Subcutaneous abdominal adipose tissue (tissue), 5 donors: ENCODE measurements around the gene IL6ST.

Experiments used
- H3K27ac ChIP-seq: one replicate; pipeline ENCODE4 v1.7.0; 2013; ENCODE audit warnings: low read depth, mild to moderate bottlenecking, inconsistent platforms, low read length, moderate library complexity
- H3K27me3 ChIP-seq, 5 donors: one replicate each; pipeline ENCODE4 v1.7.0; 2013; ENCODE audit warnings: low read length in 5 of 5, inconsistent platforms in 1 of 5; ENCODE audit not compliant: control insufficient read depth in 5 of 5, insufficient read depth in 4 of 5
- H3K36me3 ChIP-seq, 5 donors: one replicate each; pipeline ENCODE4 v1.7.0; 2013; ENCODE audit warnings: low read length in 5 of 5; ENCODE audit not compliant: control insufficient read depth in 5 of 5, insufficient read depth in 5 of 5
- H3K4me1 ChIP-seq, 5 donors: one replicate each; pipeline ENCODE4 v1.7.0; 2013; ENCODE audit warnings: low read length in 5 of 5, mild to moderate bottlenecking in 3 of 5, moderate library complexity in 1 of 5; ENCODE audit not compliant: control insufficient read depth in 5 of 5, insufficient read depth in 5 of 5
- H3K4me3 ChIP-seq, 5 donors: one replicate each; pipeline ENCODE4 v1.7.0; 2013; ENCODE audit warnings: low read length in 5 of 5, low read depth in 1 of 5
- H3K9ac ChIP-seq, 5 donors: one replicate each; pipeline ENCODE4 v1.7.0; 2013; ENCODE audit warnings: low read length in 5 of 5, mild to moderate bottlenecking in 4 of 5, moderate library complexity in 3 of 5
- H3K9me3 ChIP-seq, 5 donors: one replicate each; pipeline ENCODE4 v1.7.0; 2013; ENCODE audit warnings: low read length in 5 of 5; ENCODE audit not compliant: control insufficient read depth in 5 of 5
- donor health status: healthy.
- donor health status: healthy.
- donor health status: healthy.
- donor health status: healthy.
- donor health status: healthy.

IL6ST gene

GRCh38 chr5:55917402-55918086 lies 77.2 kb downstream of the IL6ST start:
- Histone ChIP-seq H3K9me3 (no peaks in the 10 kb centered on the region), H3K4me1 (no peaks in the 10 kb centered on the region), H3K9ac (no peak overlapping the region), H3K27ac (no peak overlapping the region), H3K27me3 (no peaks in the 10 kb centered on the region), H3K4me3 (no peak overlapping the region), H3K36me3 (no peaks in the 10 kb centered on the region)

- no peak overlapping the region for H3K4me3 ChIP-seq
- no peaks in the 10 kb centered on the region for H3K36me3 ChIP-seq
- H3K9ac ChIP-seq, result no peak overlapping the region
- peaks cover 0 to 3% (median 2%) of the 10 kb centered on the region in 5 donors for H3K4me1 ChIP-seq
- H3K27me3 ChIP-seq, result no peaks in the 10 kb centered on the region
- no peaks in the 10 kb centered on the region for H3K9me3 ChIP-seq
- no peak overlapping the region for H3K27ac ChIP-seq
These were observed 77.8 kb downstream of the IL6ST start for GRCh38 chr5:55916986-55917385.

GRCh38 chr5:55915783-55916182 lies 79.0 kb downstream of the IL6ST start:
- Histone ChIP-seq H3K27ac (no peak overlapping the region), H3K4me1 (peaks cover 0 to 9% (median 5%) of the 10 kb centered on the region in 5 donors), H3K36me3 (no peaks in the 10 kb centered on the region), H3K27me3 (no peaks in the 10 kb centered on the region), H3K9me3 (no peaks in the 10 kb centered on the region), H3K4me3 (no peak overlapping the region), H3K9ac (no peak overlapping the region)

- no peak overlapping the region for H3K9ac ChIP-seq
- H3K27ac ChIP-seq, result no peak overlapping the region
- H3K9me3 ChIP-seq, result no peaks in the 10 kb centered on the region
- no peaks in the 10 kb centered on the region for H3K36me3 ChIP-seq
- H3K27me3 ChIP-seq, result no peaks in the 10 kb centered on the region
- H3K4me1 ChIP-seq, result peaks cover 0 to 9% (median 5%) of the 10 kb centered on the region in 5 donors
- no peak overlapping the region for H3K4me3 ChIP-seq
These were observed 79.8 kb downstream of the IL6ST start for GRCh38 chr5:55914971-55915370.

GRCh38 chr5:55913466-55914413 lies 81.0 kb downstream of the IL6ST start:
- Histone ChIP-seq H3K9ac (no peak overlapping the region), H3K27ac (no peak overlapping the region), H3K4me1 (peaks cover 0 to 9% (median 5%) of the 10 kb centered on the region in 5 donors)

GRCh38 chr5:55911784-55912653 lies 82.7 kb downstream of the IL6ST start:
- no peaks in the 10 kb centered on the region for H3K27me3 ChIP-seq
- H3K4me3 ChIP-seq, result no peak overlapping the region
- H3K9ac ChIP-seq, result no peak overlapping the region

More at GRCh38 chr5:55913466-55914413, 81.0 kb downstream of the IL6ST start:
- H3K4me3 ChIP-seq, result no peak overlapping the region
- H3K27me3 ChIP-seq, result no peaks in the 10 kb centered on the region
- H3K9me3 ChIP-seq, result no peaks in the 10 kb centered on the region
- H3K36me3 ChIP-seq, result no peaks in the 10 kb centered on the region

GRCh38 chr5:55908804-55909203 lies 86.0 kb downstream of the IL6ST start:
- Histone ChIP-seq H3K9ac (no peak overlapping the region), H3K9me3 (no peaks in the 10 kb centered on the region), H3K27ac (no peak overlapping the region), H3K27me3 (no peaks in the 10 kb centered on the region), H3K4me3 (no peak overlapping the region), H3K4me1 (peaks cover 0 to 17% (median 6%) of the 10 kb centered on the region in 5 donors), H3K36me3 (no peaks in the 10 kb centered on the region)

More at GRCh38 chr5:55911784-55912653, 82.7 kb downstream of the IL6ST start:
- peaks cover 0 to 9% (median 5%) of the 10 kb centered on the region in 5 donors for H3K4me1 ChIP-seq
- no peaks in the 10 kb centered on the region for H3K9me3 ChIP-seq
- no peaks in the 10 kb centered on the region for H3K36me3 ChIP-seq
- H3K27ac ChIP-seq, result no peak overlapping the region

- Histone ChIP-seq H3K9ac (no peak overlapping the region), H3K4me1 (peaks cover 0 to 20% (median 13%) of the 10 kb centered on the region in 5 donors), H3K27me3 (no peaks in the 10 kb centered on the region), H3K4me3 (no peak overlapping the region), H3K9me3 (no peaks in the 10 kb centered on the region), H3K27ac (no peak overlapping the region), H3K36me3 (no peaks in the 10 kb centered on the region)
These were observed 86.8 kb downstream of the IL6ST start for GRCh38 chr5:55907927-55908326.

- Histone ChIP-seq H3K9ac (no peak overlapping the region), H3K4me1 (peaks cover 0 to 12% (median 7%) of the 10 kb centered on the region in 5 donors), H3K27ac (no peak overlapping the region), H3K4me3 (no peak overlapping the region), H3K27me3 (no peaks in the 10 kb centered on the region), H3K9me3 (no peaks in the 10 kb centered on the region), H3K36me3 (no peaks in the 10 kb centered on the region)
These were observed 89.5 kb downstream of the IL6ST start for GRCh38 chr5:55905251-55905650.
